A549 (cell line): ENCODE results near the gene RMRP. TPM values are rescaled to one million over a fixed set of nuclear protein-coding genes. Genes with fewer than 3 reads are reported as not detected.

Experiments used
- ATAC-seq, 2 experiments: fragments of 200-7000 bp in 1 of 2; fragments of >200 bp in 1 of 2; cut with Nextera tagmentation in 1 of 2; cut with Tn5 transposase in 1 of 2; 3 replicates each; pipeline versions ENCODE4 v1.8.0 to v1.9.1; 2018 to 2020; ENCODE audit warnings: mild to moderate bottlenecking in 1 of 2, moderate library complexity in 1 of 2
- CTCF ChIA-PET: fragments of 300-600 bp; sonication (Branson Sonifier 250); formaldehyde crosslinking; extraction: SDS; loops from one replicate; lab custom pipeline; 2021; ENCODE audit warnings: antibody characterized with exemption, inconsistent platforms; lab: Yijun Ruan, JAX
- POLR2A ChIA-PET: fragments of 350-600 bp; formaldehyde crosslinking; extraction: SDS; loops from one replicate; lab custom pipeline; 2021; ENCODE audit warnings: antibody characterized with exemption, inconsistent platforms; lab: Yijun Ruan, JAX
- DNase-seq, 2 experiments: peaks; one replicate each; pipeline versions ENCODE4 v3.0.0 to v3.0.0-alpha.2; 2011 to 2016; ENCODE audit warnings: low read depth in 1 of 2, low spot score in 1 of 2
- FAIRE-seq: peaks from 2 replicates; lab custom pipeline; 2011; peaks lifted over from hg19 to GRCh38; lab: Jason Lieb, UNC
- H3K27ac ChIP-seq, 2 experiments: fragments of >200 bp; sonication (Bioruptor Twin); formaldehyde crosslinking; 3 replicates each; pipeline ENCODE4 v1.5.1; 2016 to 2017
- H3K4me1 ChIP-seq: fragments of >200 bp; sonication (Bioruptor Twin); formaldehyde crosslinking; 3 replicates; pipeline ENCODE4 v1.6.1; 2016
- H3K4me2 ChIP-seq: fragments of >200 bp; sonication (Bioruptor Twin); formaldehyde crosslinking; 3 replicates; pipeline ENCODE4 v1.6.1; 2016
- H3K4me3 ChIP-seq: fragments of >200 bp; sonication (Bioruptor Twin); formaldehyde crosslinking; 3 replicates; pipeline ENCODE4 v1.5.1; 2016
- H3K9me3 ChIP-seq: fragments of >200 bp; sonication (Bioruptor Twin); formaldehyde crosslinking; 3 replicates; pipeline ENCODE4 v1.6.1; 2016
- CHD4 ChIP-seq: fragments of 200-600 bp; sonication (generic); IDR thresholded peaks from 2 replicates; pipeline ENCODE4 v1.6.1; 2016; ENCODE audit warnings: antibody characterized with exemption, mild to moderate bottlenecking, borderline replicate concordance
- EHF ChIP-seq: fragments of 250-450 bp; sonication (Bioruptor Pico); IDR thresholded peaks from 2 replicates; pipeline ENCODE4 v1.5.0; 2020; ENCODE audit warnings: mild to moderate bottlenecking
- EHMT2 ChIP-seq: fragments of 200-600 bp; sonication (generic); IDR thresholded peaks from 2 replicates; pipeline ENCODE4 v1.6.1; 2016; ENCODE audit warnings: antibody characterized with exemption, low read depth, mild to moderate bottlenecking, moderate library complexity
- GATA3 ChIP-seq: IDR thresholded peaks from 2 replicates; pipeline ENCODE4 v1.6.1; 2012; ENCODE audit warnings: borderline replicate concordance
- JUN ChIP-seq, 2 experiments: fragments of >200 bp; sonication (Bioruptor Twin); formaldehyde crosslinking; IDR thresholded peaks; 2 replicates in 1 of 2; 3 replicates in 1 of 2; pipeline ENCODE4 v1.6.1; 2016 to 2017
- KDM5A ChIP-seq: fragments of 200-600 bp; sonication (generic); IDR thresholded peaks from 2 replicates; pipeline ENCODE4 v1.6.1; 2016; ENCODE audit warnings: antibody characterized with exemption, mild to moderate bottlenecking
- NFE2L2 ChIP-seq: fragments of 150-350 bp; conservative IDR thresholded peaks from 2 replicates; pipeline ENCODE4 v1.6.1; 2014; ENCODE audit warnings: low read length
- NR3C1 ChIP-seq: fragments of >200 bp; sonication (Bioruptor Twin); formaldehyde crosslinking; IDR thresholded peaks from 3 replicates; pipeline ENCODE4 v1.6.1; 2017
- POLR2AphosphoS2 ChIP-seq: conservative IDR thresholded peaks from 2 replicates; pipeline ENCODE4 v1.6.1; 2012; ENCODE audit warnings: low read length, improper control_type of control experiment, inconsistent platforms
- RFX5 ChIP-seq: fragments of 450-650 bp; IDR thresholded peaks from 2 replicates; pipeline ENCODE4 v1.7.1; 2014; ENCODE audit warnings: antibody characterized with exemption, mild to moderate bottlenecking, moderate library complexity
- SMC3 ChIP-seq: fragments of >200 bp; sonication (Bioruptor Twin); formaldehyde crosslinking; IDR thresholded peaks from 3 replicates; pipeline ENCODE4 v1.6.1; 2018; ENCODE audit warnings: inconsistent platforms
- ZNF302 ChIP-seq: fragments of 250-450 bp; sonication (Bioruptor Pico); IDR thresholded peaks from 2 replicates; pipeline ENCODE4 v1.9.0; 2021; ENCODE audit warnings: inconsistent platforms, mild to moderate bottlenecking, moderate library complexity
- WGBS: methylation state at CpG from one replicate; pipeline ENCODE4 v1.1.6; 2017; ENCODE audit errors: missing lambda C conversion rate; 5-methylcytosine and 5-hydroxymethylcytosine counted together
- polyA plus RNA-seq, 4 experiments: library from polyadenylated mRNA; depleted of rRNA in 3 of 4; stranded (reverse); fragments of >200 nt; fragmentation: RNase III in 1 of 4; extraction: RNeasy Plus Mini Kit Qiagen cat#74134 plus additional on column Dnase treatment in 1 of 4; gene quantifications; 2 replicates in 3 of 4; 3 replicates in 1 of 4; pipeline ENCODE4 v1.2.3, GENCODE V29; 2011 to 2017
- TF ChIP-seq, protein P1 (sequence below): fragments of 250-450 bp; sonication (Bioruptor Pico); IDR thresholded peaks from 2 replicates; pipeline ENCODE4 v1.5.0; 2021; ENCODE audit warnings: mild to moderate bottlenecking, moderate library complexity, borderline replicate concordance
- TF ChIP-seq, protein P2 (sequence below): fragments of 450-650 bp; IDR thresholded peaks from 2 replicates; pipeline ENCODE4 v1.6.1; 2014; ENCODE audit warnings: antibody characterized with exemption

RMRP gene
- polyA plus RNA-seq, 2 of the 4 experiments (the other 2 are of a cell fraction): 80.2 TPM; not detected in 1

DNA sequence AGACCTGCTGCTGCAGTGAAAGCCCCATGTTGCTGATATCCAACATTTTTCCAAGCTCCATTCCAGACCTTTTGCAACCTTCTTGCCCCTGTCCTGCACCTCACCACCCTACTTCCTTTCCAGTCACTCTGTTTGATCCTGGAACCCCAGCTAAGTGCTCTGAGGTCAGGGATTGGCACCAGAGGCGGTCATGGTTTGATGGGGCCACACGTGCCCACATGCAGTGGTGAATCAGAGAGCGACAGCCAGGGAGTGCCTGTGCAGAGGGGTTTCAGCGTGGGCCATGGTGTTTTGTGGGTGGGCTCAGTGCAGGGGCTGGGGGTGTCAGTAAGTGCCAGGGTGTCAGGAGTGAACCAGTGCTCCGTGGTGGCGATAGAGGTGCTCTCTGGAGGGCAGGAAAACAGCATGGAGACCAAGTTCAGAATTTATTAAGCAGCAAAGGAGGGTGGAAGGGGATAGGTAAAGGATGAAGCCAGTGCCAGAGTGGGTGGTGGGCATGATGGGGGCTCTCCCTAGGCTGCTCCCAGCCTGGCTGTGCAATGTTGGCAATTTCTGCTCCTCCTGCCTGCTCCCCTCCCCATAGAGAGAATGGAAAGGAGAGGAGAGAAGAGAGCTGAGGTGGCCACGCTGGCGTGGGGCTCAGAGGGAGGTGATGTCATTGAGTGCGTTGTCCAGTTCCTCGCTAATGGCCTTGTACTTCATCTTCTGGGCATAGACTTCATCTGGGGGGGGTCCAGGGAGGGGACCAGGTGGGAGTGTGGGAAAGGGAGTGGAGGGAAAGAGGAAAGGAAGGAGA, 24.9 kb upstream of the RMRP start:
- Histone ChIP-seq H3K4me1 (peaks cover 37% of the 10 kb centered on the region), H3K27ac (no peak overlapping the region; a peak in 1 of 6 replicates), H3K4me2 (no peak overlapping the region), H3K9me3 (no peaks in the 10 kb centered on the region), H3K4me3 (no peak overlapping the region)
- POLR2A ChIA-PET: interaction anchor here (0.7 to 1.1 kb wide), 2 partner anchors 14 to 18 kb away, joined by 3 read pairs; no protein-coding TSS in a partner anchor
- FAIRE-seq (no peak), ATAC-seq (no peak), DNase-seq (no peak)
- CTCF ChIA-PET: interaction anchor here (4.1 to 18.3 kb wide), 3 partner anchors 14 to 47 kb away, joined by 20 to 498 read pairs (median 72); partner anchors contain the start of genes ARHGEF39, CA9, CCDC107 and RMRP
- WGBS: 81% methylated on average over 10 of the region's 10 CpGs
- no peak for TF ChIP-seq KDM5A
- 0 out of 5 replicates have a peak, but pooled peaks of 1 of the 2 experiments have one; percentile 5 for TF ChIP-seq JUN (IDR thresholded peaks at IDR 0.05)

DNA sequence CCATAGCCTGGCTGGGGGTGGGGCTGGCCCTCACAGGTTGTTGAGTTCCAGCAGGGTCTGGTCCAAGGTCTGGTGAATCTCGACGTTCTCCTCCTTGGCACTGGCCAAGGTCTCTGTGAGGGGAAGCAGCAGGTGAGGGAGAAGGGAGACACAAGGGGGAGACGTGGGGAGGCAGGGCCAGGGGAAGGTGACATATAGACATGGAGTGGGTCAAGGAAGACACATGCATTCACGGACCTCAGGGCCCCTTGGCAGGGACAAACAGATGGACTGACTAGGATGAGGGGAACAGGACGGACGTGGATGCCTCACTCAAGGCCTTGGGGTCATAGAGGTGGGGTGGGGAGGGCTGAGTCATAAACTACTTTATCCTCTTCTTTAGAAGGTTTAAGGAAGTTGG, 24.2 kb upstream of the RMRP start:
- Histone ChIP-seq H3K4me2 (no peak overlapping the region), H3K9me3 (no peaks in the 10 kb centered on the region), H3K27ac (no peak overlapping the region), H3K4me1 (peaks cover 31% of the 10 kb centered on the region), H3K4me3 (no peak overlapping the region)
- no peak for FAIRE-seq
- 76% methylated on average over 6 of the region's 6 CpGs for whole genome bisulfite sequencing
- ChIA-PET POLR2A (no interaction called here), CTCF (interaction anchor here (18.3 kb wide), 1 partner anchor 16 kb away, joined by 498 read pairs; the partner anchor contains the start of genes ARHGEF39, CA9, CCDC107 and RMRP)
- DNase-seq: no peak
- 0 out of 5 replicates have a peak, but pooled peaks of 1 of the 2 experiments have one; percentile 1 for TF ChIP-seq JUN (IDR thresholded peaks at IDR 0.05)
- TF ChIP-seq, protein P1, sequence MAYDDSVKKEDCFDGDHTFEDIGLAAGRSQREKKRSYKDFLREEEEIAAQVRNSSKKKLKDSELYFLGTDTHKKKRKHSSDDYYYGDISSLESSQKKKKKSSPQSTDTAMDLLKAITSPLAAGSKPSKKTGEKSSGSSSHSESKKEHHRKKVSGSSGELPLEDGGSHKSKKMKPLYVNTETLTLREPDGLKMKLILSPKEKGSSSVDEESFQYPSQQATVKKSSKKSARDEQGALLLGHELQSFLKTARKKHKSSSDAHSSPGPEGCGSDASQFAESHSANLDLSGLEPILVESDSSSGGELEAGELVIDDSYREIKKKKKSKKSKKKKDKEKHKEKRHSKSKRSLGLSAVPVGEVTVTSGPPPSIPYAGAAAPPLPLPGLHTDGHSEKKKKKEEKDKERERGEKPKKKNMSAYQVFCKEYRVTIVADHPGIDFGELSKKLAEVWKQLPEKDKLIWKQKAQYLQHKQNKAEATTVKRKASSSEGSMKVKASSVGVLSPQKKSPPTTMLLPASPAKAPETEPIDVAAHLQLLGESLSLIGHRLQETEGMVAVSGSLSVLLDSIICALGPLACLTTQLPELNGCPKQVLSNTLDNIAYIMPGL (CRISPR knock-in tag): no peak
- TF ChIP-seq ZNF302: no peak
- no peak for TF ChIP-seq POLR2AphosphoS2
- no peak for TF ChIP-seq EHMT2
- no peak; a peak in 1 of 6 replicates for ATAC-seq

DNA sequence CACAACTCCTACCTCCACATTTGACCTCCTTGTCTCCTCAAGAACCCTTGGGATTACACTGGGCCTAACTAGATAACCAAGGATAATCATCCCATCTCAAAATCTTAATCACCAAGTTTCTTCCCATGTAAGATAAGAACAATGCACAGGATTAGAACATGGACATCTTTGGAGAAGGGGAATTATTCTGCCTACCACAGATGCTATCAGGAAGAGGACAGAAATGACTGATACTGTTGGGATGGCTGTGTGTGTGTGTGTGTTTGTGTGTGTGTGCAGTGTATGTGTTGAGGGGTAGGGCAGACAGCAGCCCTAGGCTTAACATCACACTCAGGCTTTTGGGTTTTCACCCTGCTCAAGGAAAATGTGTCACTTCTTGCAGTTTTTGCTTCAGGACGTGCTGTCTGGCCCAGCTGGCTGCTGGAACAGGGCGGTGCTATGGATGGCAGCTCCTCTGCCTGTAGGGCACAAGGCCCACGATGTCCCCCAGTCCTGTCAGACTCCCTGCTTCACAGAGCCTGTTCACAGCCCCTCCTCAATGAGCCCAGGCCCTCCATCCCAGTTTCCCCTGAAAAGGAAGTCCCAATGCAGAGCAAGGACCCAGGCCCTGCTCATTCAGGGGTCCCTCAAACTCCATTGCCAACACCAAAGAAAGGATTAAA, 23.7 kb upstream of the RMRP start:
- DNase-seq (no peak), ATAC-seq (peak in 1 of 2 experiments; percentile 13; a peak in 3 of 6 replicates), FAIRE-seq (no peak)
- no peak overlapping the region for H3K4me3 ChIP-seq
- POLR2A ChIA-PET: interaction anchor here (1.0 to 2.2 kb wide), 3 partner anchors 9 to 51 kb away, joined by 4 to 9 read pairs (median 4); partner anchors contain the start of genes CREB3 and TLN1
- CTCF ChIA-PET: interaction anchor here (1.7 to 18.3 kb wide), 4 partner anchors 15 to 35 kb away, joined by 8 to 498 read pairs (median 75); partner anchors contain the start of genes ARHGEF39, CA9, CCDC107 and RMRP
- no peak overlapping the region for H3K4me2 ChIP-seq
- TF ChIP-seq EHF (CRISPR knock-in tag) (no peak), CHD4 (no peak), NR3C1 (no peak), SMC3 (no peak), GATA3 (no peak), KDM5A (no peak), NFE2L2 (no peak)
- H3K9me3 ChIP-seq: no peaks in the 10 kb centered on the region
- H3K4me1 ChIP-seq: peaks cover 25% of the 10 kb centered on the region
- no peak overlapping the region for H3K27ac ChIP-seq
- 59% methylated on average over 3 of the region's 3 CpGs for WGBS

DNA sequence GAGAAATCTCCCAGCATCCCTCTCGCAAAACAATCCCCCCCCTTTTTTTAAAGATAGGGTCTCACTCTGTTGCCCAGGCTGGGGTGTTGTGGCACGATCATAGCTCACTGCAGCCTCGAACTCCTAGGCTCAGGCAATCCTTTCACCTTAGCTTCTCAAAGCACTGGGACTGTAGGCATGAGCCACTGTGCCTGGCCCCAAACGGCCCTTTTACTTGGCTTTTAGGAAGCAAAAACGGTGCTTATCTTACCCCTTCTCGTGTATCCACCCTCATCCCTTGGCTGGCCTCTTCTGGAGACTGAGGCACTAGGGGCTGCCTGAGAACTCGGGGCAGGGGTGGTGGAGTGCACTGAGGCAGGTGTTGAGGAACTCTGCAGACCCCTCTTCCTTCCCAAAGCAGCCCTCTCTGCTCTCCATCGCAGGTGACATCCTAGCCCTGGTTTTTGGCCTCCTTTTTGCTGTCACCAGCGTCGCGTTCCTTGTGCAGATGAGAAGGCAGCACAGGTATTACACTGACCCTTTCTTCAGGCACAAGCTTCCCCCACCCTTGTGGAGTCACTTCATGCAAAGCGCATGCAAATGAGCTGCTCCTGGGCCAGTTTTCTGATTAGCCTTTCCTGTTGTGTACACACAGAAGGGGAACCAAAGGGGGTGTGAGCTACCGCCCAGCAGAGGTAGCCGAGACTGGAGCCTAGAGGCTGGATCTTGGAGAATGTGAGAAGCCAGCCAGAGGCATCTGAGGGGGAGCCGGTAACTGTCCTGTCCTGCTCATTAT, 22.7 kb upstream of the RMRP start:
- CTCF ChIA-PET: interaction anchor here (0.7 to 12.6 kb wide), 9 partner anchors 8 to 191 kb away, joined by 3 to 131 read pairs (median 6); partner anchors contain the start of genes ARHGEF39, CCDC107, CREB3 and RMRP
- no peak for FAIRE-seq

More for the DNA sequence above, 22.7 kb upstream of the RMRP start:
- no peak for TF ChIP-seq NR3C1
- no peak for TF ChIP-seq NFE2L2
- 0 out of 5 replicates have a peak, but pooled peaks of 1 of the 2 experiments have one; percentile 16 for TF ChIP-seq JUN (IDR thresholded peaks at IDR 0.05)
- peak; percentile 25; the same call in 1 of the 2 replicates for TF ChIP-seq POLR2AphosphoS2
- TF ChIP-seq RFX5: no peak
- TF ChIP-seq, protein P2, sequence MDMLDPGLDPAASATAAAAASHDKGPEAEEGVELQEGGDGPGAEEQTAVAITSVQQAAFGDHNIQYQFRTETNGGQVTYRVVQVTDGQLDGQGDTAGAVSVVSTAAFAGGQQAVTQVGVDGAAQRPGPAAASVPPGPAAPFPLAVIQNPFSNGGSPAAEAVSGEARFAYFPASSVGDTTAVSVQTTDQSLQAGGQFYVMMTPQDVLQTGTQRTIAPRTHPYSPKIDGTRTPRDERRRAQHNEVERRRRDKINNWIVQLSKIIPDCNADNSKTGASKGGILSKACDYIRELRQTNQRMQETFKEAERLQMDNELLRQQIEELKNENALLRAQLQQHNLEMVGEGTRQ: no peak
- no peaks in the 10 kb centered on the region for H3K9me3 ChIP-seq
- H3K4me2 ChIP-seq: no peak overlapping the region
- H3K4me3 ChIP-seq: no peak overlapping the region
- peaks cover 19% of the 10 kb centered on the region; the same call in 2 of the 3 replicates for H3K4me1 ChIP-seq
- 0 out of 6 replicates have a peak overlapping the region, but pooled peaks of 1 of the 2 experiments have one; percentile 11 for H3K27ac ChIP-seq
- 77% methylated on average over 15 of the region's 15 CpGs for WGBS
- POLR2A ChIA-PET: interaction anchor here (1.0 to 2.2 kb wide), 3 partner anchors 10 to 52 kb away, joined by 4 to 9 read pairs (median 4); partner anchors contain the start of genes CREB3 and TLN1
- ATAC-seq (peak in 1 of 2 experiments; percentile 40; a peak in 3 of 6 replicates), DNase-seq (no peak)
